Upper lobe of left lung (tissue), 6 donors: Measurements from ENCODE around the gene EYA2. TPM values are rescaled to one million over a fixed set of nuclear protein-coding genes. Genes with fewer than 3 reads are reported as not detected.

Source experiments
- ATAC-seq, 2 donors: fragments of 200-7000 bp; cut with Tn5 transposase; one replicate each; pipeline ENCODE4 v1.9.1; 2022; ENCODE audit warnings: mild to moderate bottlenecking in 2 of 2, moderate library complexity in 2 of 2; ENCODE audit not compliant: low FRiP score in 2 of 2
- DNase-seq, 2 donors: peaks; one replicate each; pipeline ENCODE4 v3.0.0-alpha.2; 2019 to 2020
- H3K27ac ChIP-seq, 4 donors: fragments of 200-600 bp; sonication (generic); one replicate each; pipeline ENCODE4 v1.5.1; 2016 to 2019
- H3K27me3 ChIP-seq, 4 donors: fragments of 200-600 bp; sonication (generic); one replicate each; pipeline ENCODE4 v1.5.1; 2017 to 2019
- H3K36me3 ChIP-seq, 4 donors: fragments of 200-600 bp; sonication (generic); one replicate each; pipeline ENCODE4 v1.5.1; 2016 to 2019
- H3K4me1 ChIP-seq, 4 donors: fragments of 200-600 bp; sonication (generic); one replicate each; pipeline ENCODE4 v1.5.1; 2018 to 2019
- H3K4me3 ChIP-seq, 4 donors: fragments of 200-600 bp; sonication (generic); one replicate each; pipeline ENCODE4 v1.5.1; 2017 to 2019; ENCODE audit warnings: mild to moderate bottlenecking in 2 of 4, moderate library complexity in 1 of 4
- H3K9me3 ChIP-seq, 4 donors: fragments of 200-600 bp; sonication (generic); one replicate each; pipeline ENCODE4 v1.5.1; 2018 to 2019
- CTCF ChIP-seq, 6 experiments: fragments of 450-650 bp in 4 of 6; fragments of 200-600 bp in 2 of 6; sonication (generic) in 2 of 6; IDR thresholded peaks; one replicate each; pipeline ENCODE4 v1.5.1; 2016 to 2019; ENCODE audit warnings: antibody characterized with exemption in 6 of 6
- EP300 ChIP-seq, 4 donors: sonication (generic); formaldehyde crosslinking; IDR thresholded peaks; one replicate each; pipeline ENCODE4 v1.5.1; 2017; ENCODE audit warnings: antibody characterized with exemption in 4 of 4, control low read depth in 2 of 4
- POLR2A ChIP-seq, 4 donors: fragments of 450-650 bp; IDR thresholded peaks; one replicate each; pipeline ENCODE4 v1.5.1; 2016 to 2017; ENCODE audit warnings: antibody characterized with exemption in 4 of 4, mild to moderate bottlenecking in 2 of 4
- POLR2AphosphoS5 ChIP-seq, 2 donors: sonication (generic); formaldehyde crosslinking; IDR thresholded peaks; one replicate each; pipeline ENCODE4 v1.5.1; 2017; ENCODE audit warnings: antibody characterized with exemption in 2 of 2
- WGBS, 2 donors: methylation state at CpG; one replicate each; pipeline ENCODE4 v1.1.5; 2017 to 2018; 5-methylcytosine and 5-hydroxymethylcytosine counted together
- total RNA-seq, 6 donors: library from RNA; depleted of rRNA in 4 of 6; stranded (reverse); fragments of >200 nt in 4 of 6; gene quantifications; one replicate each; pipeline versions ENCODE4 v1.1.0 to v1.2.1, GENCODE V29; 2016 to 2021
- donor health status: DM: no; HTN: no; CAD: no; lungs with moderate emphysema.
- donor health status: DM: no; HTN: yes; CAD: no; lungs with severe emphysema.

Gene EYA2
- total RNA-seq, 6 donors from 2014 or later, result 0.66 to 9.4 (median 3.0) TPM

DNA sequence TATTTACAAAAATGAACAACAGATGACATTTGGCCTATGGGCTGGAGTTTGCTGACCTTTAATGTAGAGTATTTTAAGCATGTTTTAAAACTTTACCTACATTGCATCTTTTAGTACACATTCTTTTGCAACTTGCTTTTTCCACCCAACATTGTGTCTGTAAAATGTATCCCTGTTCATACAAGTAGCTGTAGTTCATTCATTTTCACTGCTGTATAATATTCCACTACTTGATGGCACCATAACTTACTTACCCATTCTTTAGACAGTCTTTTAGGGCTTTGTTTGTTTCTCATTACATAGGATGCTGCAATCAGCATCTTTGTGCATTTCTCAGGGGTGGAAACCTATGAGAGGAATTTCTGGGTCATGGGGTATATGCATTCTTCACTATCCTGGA, 115.1 kb downstream of the EYA2 start:
- TF ChIP-seq EP300 (IDR thresholded peaks at IDR 0.05), result no peak
- ATAC-seq (no peak), DNase-seq (no peak)
- Histone ChIP-seq H3K36me3 (no peaks in the 10 kb centered on the region), H3K9me3 (no peaks in the 10 kb centered on the region), H3K4me3 (no peak overlapping the region), H3K4me1 (no peaks in the 10 kb centered on the region), H3K27ac (no peak overlapping the region), H3K27me3 (no peaks in the 10 kb centered on the region)

DNA sequence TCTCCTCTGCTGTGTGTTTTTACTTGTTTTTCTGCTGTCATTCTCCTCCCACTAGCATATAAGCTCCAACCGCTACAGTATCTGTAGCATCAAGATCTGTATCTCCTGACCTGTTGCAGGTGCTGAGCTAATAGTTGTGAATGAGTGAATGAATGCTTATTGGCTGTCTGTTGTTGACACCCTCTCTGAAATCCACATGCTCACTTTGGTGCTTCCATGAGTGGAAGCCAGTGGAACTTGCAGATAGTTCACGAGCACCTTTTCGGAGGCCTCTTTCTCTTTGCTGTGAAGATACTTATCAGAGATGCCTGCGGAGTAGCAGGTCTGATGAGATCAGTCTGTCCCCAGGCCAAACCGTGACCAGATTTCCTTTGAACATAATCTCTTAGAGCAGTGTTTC, 117.3 kb downstream of the EYA2 start:
- no peak for DNase-seq
- Histone ChIP-seq H3K4me1 (no peaks in the 10 kb centered on the region), H3K27ac (no peak overlapping the region), H3K4me3 (no peak overlapping the region), H3K9me3 (no peaks in the 10 kb centered on the region), H3K36me3 (no peaks in the 10 kb centered on the region), H3K27me3 (no peaks in the 10 kb centered on the region)
- WGBS, 2 donors, result 47 to 60% methylated on average over 5 of the region's 5 CpGs
- no peak for TF ChIP-seq CTCF (IDR thresholded peaks at IDR 0.05)
- TF ChIP-seq POLR2A (IDR thresholded peaks at IDR 0.05), result no peak
- TF ChIP-seq EP300 (IDR thresholded peaks at IDR 0.05), result no peak
- no peak for TF ChIP-seq POLR2AphosphoS5 (IDR thresholded peaks at IDR 0.05)
- no peak for ATAC-seq

GRCh38 chr20:47013606-47014005, 119.0 kb downstream of the EYA2 start:
- H3K4me1 ChIP-seq, result no peaks in the 10 kb centered on the region
- WGBS, 2 donors, result 82 to 86% methylated on average over 8 of the region's 8 CpGs
- no peak for DNase-seq
- H3K27me3 ChIP-seq, result no peaks in the 10 kb centered on the region
- no peak for ATAC-seq
- H3K4me3 ChIP-seq, result no peak overlapping the region
- TF ChIP-seq POLR2A (IDR thresholded peaks at IDR 0.05) (no peak), CTCF (IDR thresholded peaks at IDR 0.05) (no peak), EP300 (IDR thresholded peaks at IDR 0.05) (no peak), POLR2AphosphoS5 (IDR thresholded peaks at IDR 0.05) (no peak)
- H3K36me3 ChIP-seq, result no peaks in the 10 kb centered on the region
- no peak overlapping the region for H3K27ac ChIP-seq
- H3K9me3 ChIP-seq, result no peaks in the 10 kb centered on the region

DNA sequence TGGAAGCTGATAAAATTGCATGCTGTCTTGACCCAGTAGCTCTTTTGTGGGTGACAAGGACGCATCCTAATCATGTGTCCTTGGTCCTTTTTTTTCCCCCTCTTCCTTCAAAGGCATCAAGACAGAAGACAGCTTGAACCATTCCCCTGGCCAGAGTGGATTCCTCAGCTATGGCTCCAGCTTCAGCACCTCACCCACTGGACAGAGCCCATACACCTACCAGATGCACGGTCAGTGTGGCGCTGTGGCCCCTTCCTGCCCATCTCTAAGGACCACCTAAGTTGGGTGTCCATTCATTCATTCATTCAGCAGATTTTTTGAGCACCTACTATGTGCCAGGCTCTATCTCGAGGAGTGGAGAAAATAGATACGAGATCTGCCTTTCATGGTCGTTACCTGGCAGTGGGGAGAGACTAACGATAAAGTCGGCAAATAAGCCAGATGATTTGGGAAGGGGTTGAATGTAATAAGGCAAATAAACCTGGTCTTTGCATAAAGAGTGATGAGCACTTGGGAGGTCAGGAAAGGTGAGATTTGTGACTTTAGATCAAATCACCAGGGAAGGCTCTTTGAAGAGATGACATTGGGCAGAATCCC, 121.5 kb downstream of the EYA2 start:
- WGBS, 2 donors, result 75 to 84% methylated on average over 8 of the region's 8 CpGs
- TF ChIP-seq POLR2AphosphoS5 (IDR thresholded peaks at IDR 0.05), result no peak
- no peak for TF ChIP-seq EP300 (IDR thresholded peaks at IDR 0.05)
- TF ChIP-seq CTCF (IDR thresholded peaks at IDR 0.05), result no peak
- no peak for TF ChIP-seq POLR2A (IDR thresholded peaks at IDR 0.05)
- no peak for ATAC-seq

GRCh38 chr20:47018381-47018780, 123.7 kb downstream of the EYA2 start:
- DNase-seq (peak in 1 of 2 donors; percentile 54), ATAC-seq (no peak)
- Histone ChIP-seq H3K36me3 (no peaks in the 10 kb centered on the region), H3K4me3 (no peak overlapping the region), H3K27ac (no peak overlapping the region), H3K9me3 (no peaks in the 10 kb centered on the region), H3K4me1 (peaks cover 0 to 3% (median 0%) of the 10 kb centered on the region in 4 donors), H3K27me3 (no peaks in the 10 kb centered on the region)
- 62 to 84% methylated on average over 11 of the region's 11 CpGs for WGBS, 2 donors
- no peak for TF ChIP-seq CTCF (IDR thresholded peaks at IDR 0.05)
- TF ChIP-seq POLR2A (IDR thresholded peaks at IDR 0.05), result no peak
- no peak for TF ChIP-seq EP300 (IDR thresholded peaks at IDR 0.05)
- TF ChIP-seq POLR2AphosphoS5 (IDR thresholded peaks at IDR 0.05), result no peak

More for the DNA sequence above, 121.5 kb downstream of the EYA2 start:
- H3K27me3 ChIP-seq, result no peaks in the 10 kb centered on the region
- peaks cover 0 to 3% (median 0%) of the 10 kb centered on the region in 4 donors for H3K4me1 ChIP-seq
- DNase-seq, result no peak
- no peaks in the 10 kb centered on the region for H3K36me3 ChIP-seq
- H3K9me3 ChIP-seq, result no peaks in the 10 kb centered on the region
- no peak overlapping the region for H3K4me3 ChIP-seq
- H3K27ac ChIP-seq, result no peak overlapping the region
